HG03097 (cell line): Measurements from ENCODE around the gene AQP12B.

Experiments used
- ATAC-seq: cut with Tn5 transposase; IDR thresholded peaks from one replicate; pipeline ENCODE4 v1.9.1; 2021; ENCODE audit not compliant: unreplicated experiment, low FRiP score

The AQP12B gene

GRCh38 chr2:240718896-240719490 lies 36.3 kb upstream of the AQP12B start:
- no peak for ATAC-seq

GRCh38 chr2:240717681-240718581 lies 35.2 kb upstream of the AQP12B start:
- ATAC-seq: no peak

GRCh38 chr2:240717181-240717641 lies 34.5 kb upstream of the AQP12B start:
- ATAC-seq: no peak

GRCh38 chr2:240716130-240716798 lies 33.6 kb upstream of the AQP12B start:
- ATAC-seq: no peak

- no peak for ATAC-seq
Observed at GRCh38 chr2:240714747-240715725, 32.4 kb upstream of the AQP12B start.

- ATAC-seq: no peak
Observed at GRCh38 chr2:240713928-240714746, 31.5 kb upstream of the AQP12B start.

- no peak for ATAC-seq
Observed at GRCh38 chr2:240713071-240713927, 30.6 kb upstream of the AQP12B start.

GRCh38 chr2:240712121-240712520 lies 29.4 kb upstream of the AQP12B start:
- ATAC-seq: no peak

GRCh38 chr2:240711701-240712100 lies 29.0 kb upstream of the AQP12B start:
- ATAC-seq: no peak

- ATAC-seq: no peak
Observed at GRCh38 chr2:240711296-240711695, 28.6 kb upstream of the AQP12B start.

- ATAC-seq: no peak
Observed at GRCh38 chr2:240708457-240708856, 25.8 kb upstream of the AQP12B start.

GRCh38 chr2:240707821-240708220 lies 25.1 kb upstream of the AQP12B start:
- no peak for ATAC-seq

GRCh38 chr2:240707043-240707756 lies 24.5 kb upstream of the AQP12B start:
- no peak for ATAC-seq

- ATAC-seq: no peak
Observed at GRCh38 chr2:240705204-240705791, 22.6 kb upstream of the AQP12B start.

GRCh38 chr2:240704651-240705050 lies 22.0 kb upstream of the AQP12B start:
- ATAC-seq: no peak

- no peak for ATAC-seq
Observed at GRCh38 chr2:240703417-240704341, 21.0 kb upstream of the AQP12B start.
